Smooth muscle cell (in vitro differentiated cells): ENCODE measurements around the gene KPNB1. TPM values are rescaled to one million over a fixed set of nuclear protein-coding genes. Genes with fewer than 3 reads are reported as not detected.

Experiments used
- DNase-seq: peaks from one replicate; lab custom pipeline; 2025; ENCODE audit not compliant: unreplicated experiment; lab: John Stamatoyannopoulos, UW
- H2AFZ ChIP-seq: fragments of 200-600 bp; sonication (generic); 2 replicates; pipeline ENCODE4 v1.6.0; 2016; ENCODE audit warnings: antibody characterized with exemption, low read depth, mild to moderate bottlenecking
- H3F3A ChIP-seq: fragments of 200-600 bp; sonication (generic); 2 replicates; pipeline ENCODE4 v1.6.0; 2017; ENCODE audit warnings: antibody characterized with exemption, low read depth
- H3K27ac ChIP-seq: fragments of 200-600 bp; sonication (generic); 2 replicates; pipeline ENCODE4 v1.5.1; 2016; ENCODE audit warnings: low read depth, mild to moderate bottlenecking
- H3K27me3 ChIP-seq: fragments of 200-600 bp; sonication (generic); 2 replicates; pipeline ENCODE4 v1.6.1; 2016; ENCODE audit warnings: low read depth, mild to moderate bottlenecking
- H3K36me3 ChIP-seq: fragments of 200-600 bp; sonication (generic); 2 replicates; pipeline ENCODE4 v1.5.1; 2016; ENCODE audit warnings: low read depth
- H3K4me1 ChIP-seq: fragments of 200-600 bp; sonication (generic); 2 replicates; pipeline ENCODE4 v1.5.1; 2016; ENCODE audit warnings: low read depth
- H3K4me2 ChIP-seq: fragments of 200-600 bp; sonication (generic); 2 replicates; pipeline ENCODE4 v1.6.0; 2016; ENCODE audit warnings: mild to moderate bottlenecking
- H3K4me3 ChIP-seq: fragments of 200-600 bp; sonication (generic); 2 replicates; pipeline ENCODE4 v1.5.1; 2016; ENCODE audit warnings: mild to moderate bottlenecking
- H3K79me2 ChIP-seq: fragments of 200-600 bp; sonication (generic); 2 replicates; pipeline ENCODE4 v1.6.0; 2016; ENCODE audit warnings: low read depth, mild to moderate bottlenecking
- H3K9ac ChIP-seq: fragments of 200-600 bp; sonication (generic); 2 replicates; pipeline ENCODE4 v1.6.0; 2016; ENCODE audit warnings: low read depth
- H3K9me3 ChIP-seq: fragments of 200-600 bp; sonication (generic); replicated peaks from 2 replicates; pipeline ENCODE4 v1.5.1; 2016; ENCODE audit warnings: low read depth
- H4K20me1 ChIP-seq: fragments of 200-600 bp; sonication (generic); 2 replicates; pipeline ENCODE4 v1.6.0; 2016; ENCODE audit warnings: low read depth
- CTCF ChIP-seq: fragments of 200-600 bp; sonication (generic); IDR thresholded peaks from 2 replicates; pipeline ENCODE4 v1.5.1; 2017; ENCODE audit warnings: borderline replicate concordance, mild to moderate bottlenecking, antibody characterized with exemption; ENCODE audit not compliant: insufficient read depth, poor library complexity, severe bottlenecking
- WGBS: methylation state at CpG from one replicate; pipeline ENCODE4 v1.1.7; 2016; ENCODE audit warnings: low lambda C conversion rate; 5-methylcytosine and 5-hydroxymethylcytosine counted together
- polyA plus RNA-seq: library from polyadenylated mRNA; unstranded; fragments of >200 nt; fragmentation: Nextera tagmentation; extraction: Ambion mirVana; gene quantifications from 2 replicates; pipeline ENCODE4 v1.2.1, GENCODE V29; 2016
- total RNA-seq: library from RNA; depleted of rRNA; stranded (reverse); fragments of >200 nt; gene quantifications from 2 replicates; pipeline ENCODE4 v1.2.3, GENCODE V29; 2014

KPNB1 gene
- total and polyA plus RNA-seq, 2 experiments from 2014 or later: 78.8 to 242 TPM

- no peak overlapping the region for H3K4me2 ChIP-seq
- H3K27me3 ChIP-seq: no peaks in the 10 kb centered on the region
- no peak overlapping the region for H3K4me3 ChIP-seq
- no peaks in the 10 kb centered on the region for H3K36me3 ChIP-seq
- TF ChIP-seq CTCF: no peak
- DNase-seq: no peak
- H3K79me2 ChIP-seq: no peaks in the 10 kb centered on the region
- H3K27ac ChIP-seq: no peak overlapping the region
- peaks cover 4% of the 10 kb centered on the region for H3K4me1 ChIP-seq
- no peaks in the 10 kb centered on the region for H4K20me1 ChIP-seq
- H2AFZ ChIP-seq: no peak overlapping the region
- H3F3A ChIP-seq: no peaks in the 10 kb centered on the region
- WGBS: 76% methylated on average over 5 of the region's 5 CpGs
- no peak overlapping the region for H3K9ac ChIP-seq
- H3K9me3 ChIP-seq: no peaks in the 10 kb centered on the region
Observed at GRCh38 chr17:47644324-47644723, 5.4 kb upstream of the KPNB1 start.

GRCh38 chr17:47649972-47650524, 329 bp downstream of the KPNB1 start:
- H2AFZ ChIP-seq: no peak overlapping the region

GRCh38 chr17:47650525-47651522, 1.1 kb downstream of the KPNB1 start:
- Histone ChIP-seq H3K27ac (peak overlapping the region; percentile 68), H3K79me2 (peaks cover 54% of the 10 kb centered on the region), H3K36me3 (peaks cover 3% of the 10 kb centered on the region), H3K4me2 (peak overlapping the region; percentile 98), H3K4me1 (peaks cover 37% of the 10 kb centered on the region), H2AFZ (no peak overlapping the region), H3K27me3 (no peaks in the 10 kb centered on the region), H3K4me3 (peak overlapping the region; percentile 91), H3K9me3 (no peaks in the 10 kb centered on the region), H4K20me1 (peaks cover 52% of the 10 kb centered on the region), H3K9ac (peak overlapping the region; percentile 70), H3F3A (peaks cover 15% of the 10 kb centered on the region)
- peak; percentile 76 for DNase-seq
- TF ChIP-seq CTCF: no peak
- 1% methylated on average over 12 of the region's 39 CpGs for WGBS

More at GRCh38 chr17:47649972-47650524, 329 bp downstream of the KPNB1 start:
- no peaks in the 10 kb centered on the region for H3K27me3 ChIP-seq
- H3K4me3 ChIP-seq: peak overlapping the region; percentile 91
- peak overlapping the region; percentile 98 for H3K4me2 ChIP-seq
- DNase-seq: no peak
- H3K9me3 ChIP-seq: no peaks in the 10 kb centered on the region
- peaks cover 37% of the 10 kb centered on the region for H3K4me1 ChIP-seq
- peak overlapping the region; percentile 45 for H3K9ac ChIP-seq
- 0% methylated on average over 7 of the region's 48 CpGs for WGBS
- H3K79me2 ChIP-seq: peaks cover 46% of the 10 kb centered on the region
- TF ChIP-seq CTCF: no peak
- H3K36me3 ChIP-seq: peaks cover under 1% of the 10 kb centered on the region
- H3F3A ChIP-seq: peaks cover 11% of the 10 kb centered on the region
- H3K27ac ChIP-seq: peak overlapping the region; percentile 39
- H4K20me1 ChIP-seq: peaks cover 44% of the 10 kb centered on the region
